ENCODE data around the gene KIF24.

The KIF24 gene

GRCh38 chr9:34334916-34335315 is 5.8 kb upstream of the KIF24 start:
- Histone ChIP-seq H4K20me1 (ENCODE audit: insufficient read depth) (no peaks in the 10 kb centered on the region), H3K4me1 (ENCODE audit: low read depth, poor library complexity, severe bottlenecking) (peaks cover 4% of the 10 kb centered on the region), H3K9ac (no peak overlapping the region), H3K27ac (no peak overlapping the region), H3K36me3 (ENCODE audit: insufficient read depth) (no peaks in the 10 kb centered on the region), H2AFZ (ENCODE audit: low read depth) (no peak overlapping the region), H3K4me2 (no peak overlapping the region), H3K79me2 (ENCODE audit: insufficient read depth, low read depth) (peaks cover 2% of the 10 kb centered on the region; the same call in 1 of the 2 replicates), H3K4me3 (IDR thresholded peaks at IDR 0.05; ENCODE audit: insufficient read depth, low read depth, low read length) (no peak overlapping the region), H3K27me3 (ENCODE audit: insufficient read depth, low read depth) (no peaks in the 10 kb centered on the region)
- TF ChIP-seq, protein P1, sequence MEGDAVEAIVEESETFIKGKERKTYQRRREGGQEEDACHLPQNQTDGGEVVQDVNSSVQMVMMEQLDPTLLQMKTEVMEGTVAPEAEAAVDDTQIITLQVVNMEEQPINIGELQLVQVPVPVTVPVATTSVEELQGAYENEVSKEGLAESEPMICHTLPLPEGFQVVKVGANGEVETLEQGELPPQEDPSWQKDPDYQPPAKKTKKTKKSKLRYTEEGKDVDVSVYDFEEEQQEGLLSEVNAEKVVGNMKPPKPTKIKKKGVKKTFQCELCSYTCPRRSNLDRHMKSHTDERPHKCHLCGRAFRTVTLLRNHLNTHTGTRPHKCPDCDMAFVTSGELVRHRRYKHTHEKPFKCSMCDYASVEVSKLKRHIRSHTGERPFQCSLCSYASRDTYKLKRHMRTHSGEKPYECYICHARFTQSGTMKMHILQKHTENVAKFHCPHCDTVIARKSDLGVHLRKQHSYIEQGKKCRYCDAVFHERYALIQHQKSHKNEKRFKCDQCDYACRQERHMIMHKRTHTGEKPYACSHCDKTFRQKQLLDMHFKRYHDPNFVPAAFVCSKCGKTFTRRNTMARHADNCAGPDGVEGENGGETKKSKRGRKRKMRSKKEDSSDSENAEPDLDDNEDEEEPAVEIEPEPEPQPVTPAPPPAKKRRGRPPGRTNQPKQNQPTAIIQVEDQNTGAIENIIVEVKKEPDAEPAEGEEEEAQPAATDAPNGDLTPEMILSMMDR (conservative IDR thresholded peaks at IDR 0.05; ENCODE audit: low read depth, low read length), result no peak

- Histone ChIP-seq H3K4me1 (ENCODE audit: low read depth, poor library complexity, severe bottlenecking) (peaks cover 4% of the 10 kb centered on the region), H3K9ac (no peak overlapping the region), H3K27ac (no peak overlapping the region), H4K20me1 (ENCODE audit: insufficient read depth) (no peaks in the 10 kb centered on the region), H3K4me2 (no peak overlapping the region), H2AFZ (ENCODE audit: low read depth) (no peak overlapping the region), H3K27me3 (ENCODE audit: insufficient read depth, low read depth) (no peaks in the 10 kb centered on the region), H3K36me3 (ENCODE audit: insufficient read depth) (no peaks in the 10 kb centered on the region), H3K79me2 (ENCODE audit: insufficient read depth, low read depth) (peaks cover 3% of the 10 kb centered on the region; the same call in 1 of the 2 replicates), H3K4me3 (IDR thresholded peaks at IDR 0.05; ENCODE audit: insufficient read depth, low read depth, low read length) (no peak overlapping the region)
- TF ChIP-seq, protein P1 (conservative IDR thresholded peaks at IDR 0.05; ENCODE audit: low read depth, low read length), result no peak
Measured at GRCh38 chr9:34334337-34334824, 5.3 kb upstream of the KIF24 start.

DNA sequence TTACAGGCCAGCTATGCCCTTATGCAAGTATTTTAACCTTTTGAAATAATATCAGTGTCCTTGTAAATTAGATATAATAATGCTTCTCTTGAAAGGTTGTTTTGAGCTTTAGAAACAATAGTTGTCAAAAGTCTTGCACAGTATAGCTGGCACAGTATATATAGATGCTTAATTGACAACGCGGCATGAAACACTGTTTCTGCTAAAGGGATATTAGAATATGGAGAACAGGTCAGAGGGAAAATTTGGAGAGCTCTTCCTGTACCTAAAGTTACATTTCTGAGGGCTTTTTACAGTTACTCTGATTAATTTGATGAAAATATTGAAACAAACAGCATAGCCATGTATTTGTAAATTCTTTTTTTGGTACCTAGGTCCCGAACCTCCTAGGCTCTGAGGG is 4.8 kb upstream of the KIF24 start:
- no peaks in the 10 kb centered on the region for H3K36me3 ChIP-seq (ENCODE audit: insufficient read depth)
- H3K9ac ChIP-seq, result no peak overlapping the region
- no peak overlapping the region for H3K27ac ChIP-seq
- no peak overlapping the region for H2AFZ ChIP-seq (ENCODE audit: low read depth)
- TF ChIP-seq, protein P1 (conservative IDR thresholded peaks at IDR 0.05; ENCODE audit: low read depth, low read length), result no peak
- H4K20me1 ChIP-seq (ENCODE audit: insufficient read depth), result no peaks in the 10 kb centered on the region
- H3K79me2 ChIP-seq (ENCODE audit: insufficient read depth, low read depth), result peaks cover 3% of the 10 kb centered on the region; the same call in 1 of the 2 replicates
- H3K27me3 ChIP-seq (ENCODE audit: insufficient read depth, low read depth), result no peaks in the 10 kb centered on the region
- no peak overlapping the region for H3K4me2 ChIP-seq
- H3K4me3 ChIP-seq (IDR thresholded peaks at IDR 0.05; ENCODE audit: insufficient read depth, low read depth, low read length), result no peak overlapping the region
- peaks cover 4% of the 10 kb centered on the region for H3K4me1 ChIP-seq (ENCODE audit: low read depth, poor library complexity, severe bottlenecking)

GRCh38 chr9:34332076-34332964 is 3.3 kb upstream of the KIF24 start:
- H4K20me1 ChIP-seq (ENCODE audit: insufficient read depth), result no peaks in the 10 kb centered on the region
- no peak overlapping the region for H3K4me2 ChIP-seq
- H3K4me1 ChIP-seq (ENCODE audit: low read depth, poor library complexity, severe bottlenecking), result peaks cover 11% of the 10 kb centered on the region
- no peaks in the 10 kb centered on the region for H3K36me3 ChIP-seq (ENCODE audit: insufficient read depth)
- no peak overlapping the region for H3K27ac ChIP-seq
- TF ChIP-seq, protein P1 (conservative IDR thresholded peaks at IDR 0.05; ENCODE audit: low read depth, low read length), result peak; percentile 32; the same call in 1 of the 2 replicates
- no peak overlapping the region for H2AFZ ChIP-seq (ENCODE audit: low read depth)
- no peak overlapping the region for H3K4me3 ChIP-seq (IDR thresholded peaks at IDR 0.05; ENCODE audit: insufficient read depth, low read depth, low read length)
- peaks cover 5% of the 10 kb centered on the region; the same call in 1 of the 2 replicates for H3K79me2 ChIP-seq (ENCODE audit: insufficient read depth, low read depth)
- no peaks in the 10 kb centered on the region for H3K27me3 ChIP-seq (ENCODE audit: insufficient read depth, low read depth)
- H3K9ac ChIP-seq, result no peak overlapping the region

Data from KMS-11 (cell line).